Breast epithelium (tissue), 4 donors: ENCODE results near the gene CTR9. TPM values are rescaled to one million over a fixed set of nuclear protein-coding genes. Genes with fewer than 3 reads are reported as not detected.
A peak's percentile ranks its signal among the peaks of the same experiment; 100 is the strongest.

Source experiments
- DNase-seq, 2 donors: peaks; one replicate each; pipeline ENCODE4 v3.0.0-alpha.2; 2019; ENCODE audit warnings: low spot score in 2 of 2
- H3K27ac ChIP-seq, 2 donors: fragments of 200-600 bp; sonication (generic) in 1 of 2; one replicate each; pipeline ENCODE4 v1.5.1; 2016 to 2019; ENCODE audit warnings: mild to moderate bottlenecking in 1 of 2
- H3K27me3 ChIP-seq, 2 donors: fragments of 200-600 bp; sonication (generic) in 1 of 2; one replicate each; pipeline versions ENCODE4 v1.5.1 to v1.6.0; 2017 to 2019; ENCODE audit warnings: control low read depth in 1 of 2, mild to moderate bottlenecking in 1 of 2
- H3K36me3 ChIP-seq: fragments of 200-600 bp; one replicate; pipeline ENCODE4 v1.5.1; 2019
- H3K4me1 ChIP-seq, 2 donors: fragments of 200-600 bp; sonication (generic); one replicate each; pipeline ENCODE4 v1.5.1; 2016 to 2019; ENCODE audit warnings: control low read depth in 1 of 2
- H3K4me3 ChIP-seq, 3 donors: fragments of 200-600 bp; sonication (generic); 1 replicate in 2 of 3; 2 replicates in 1 of 3; pipeline ENCODE4 v1.5.1; 2016 to 2019; ENCODE audit warnings: mild to moderate bottlenecking in 3 of 3, moderate library complexity in 2 of 3
- H3K9me3 ChIP-seq, 2 donors: fragments of 200-600 bp; sonication (generic) in 1 of 2; one replicate each; pipeline ENCODE4 v1.5.1; 2016 to 2019; ENCODE audit warnings: control low read depth in 1 of 2
- CTCF ChIP-seq, 3 donors: fragments of 450-650 bp; IDR thresholded peaks; one replicate each; pipeline ENCODE4 v1.5.1; 2016 to 2017; ENCODE audit warnings: antibody characterized with exemption in 3 of 3, mild to moderate bottlenecking in 3 of 3, moderate library complexity in 3 of 3
- POLR2A ChIP-seq: fragments of 450-650 bp; IDR thresholded peaks from one replicate; pipeline ENCODE4 v1.6.1; 2016; ENCODE audit warnings: antibody characterized with exemption, mild to moderate bottlenecking, moderate library complexity
- POLR2AphosphoS5 ChIP-seq, 3 donors: sonication (generic); formaldehyde crosslinking; IDR thresholded peaks; one replicate each; pipeline ENCODE4 v1.6.1; 2017; ENCODE audit warnings: antibody characterized with exemption in 3 of 3
- intact Hi-C: fragments of 100-400 bp; cut with DNase I; formaldehyde crosslinking; loops from one replicate; pipeline ENCODE4 v1.15.1; 2023; ENCODE audit warnings: low total_unique reads
- total RNA-seq, 3 donors: library from RNA; depleted of rRNA; stranded (reverse); fragments of >200 nt; gene quantifications; one replicate each; pipeline ENCODE4 v1.1.0, GENCODE V29; 2016

CTR9 gene
- total RNA-seq, 3 donors from 2014 or later, result 24.6 to 35.0 (median 28.5) TPM

GRCh38 chr11:10786451-10786850 is 35.4 kb downstream of the CTR9 start:
- intact Hi-C loops, result no loop called here
- no peak overlapping the region for H3K4me3 ChIP-seq
- no peaks in the 10 kb centered on the region for H3K27me3 ChIP-seq
- no peaks in the 10 kb centered on the region for H3K9me3 ChIP-seq
- no peaks in the 10 kb centered on the region for H3K36me3 ChIP-seq
- no peak for DNase-seq
- H3K27ac ChIP-seq, result no peak overlapping the region
- TF ChIP-seq POLR2A (no peak), CTCF (IDR thresholded peaks at IDR 0.05) (no peak), POLR2AphosphoS5 (IDR thresholded peaks at IDR 0.05) (no peak)
- no peaks in the 10 kb centered on the region for H3K4me1 ChIP-seq

GRCh38 chr11:10792385-10793068 is 41.5 kb downstream of the CTR9 start:
- TF ChIP-seq POLR2AphosphoS5 (IDR thresholded peaks at IDR 0.05), result no peak
- TF ChIP-seq CTCF (IDR thresholded peaks at IDR 0.05), result peak; percentile 59 to 88 (median 87)
- H3K4me3 ChIP-seq, result peak overlapping the region in 1 of 3 donors; percentile 33
- intact Hi-C loops, result no loop called here
- peaks cover 4% of the 10 kb centered on the region for H3K36me3 ChIP-seq
- H3K9me3 ChIP-seq, result no peaks in the 10 kb centered on the region
- peak; percentile 61 to 87 for DNase-seq
- H3K27ac ChIP-seq, result no peak overlapping the region
- no peaks in the 10 kb centered on the region for H3K4me1 ChIP-seq
- no peaks in the 10 kb centered on the region for H3K27me3 ChIP-seq

GRCh38 chr11:10793470-10794255 is 42.6 kb downstream of the CTR9 start:
- no peaks in the 10 kb centered on the region for H3K27me3 ChIP-seq
- H3K36me3 ChIP-seq, result peaks cover 5% of the 10 kb centered on the region
- DNase-seq, result no peak
- no peak overlapping the region for H3K27ac ChIP-seq
- H3K9me3 ChIP-seq, result no peaks in the 10 kb centered on the region
- intact Hi-C loops, result no loop called here
- no peak for TF ChIP-seq POLR2AphosphoS5 (IDR thresholded peaks at IDR 0.05)
- no peak for TF ChIP-seq CTCF (IDR thresholded peaks at IDR 0.05)
- no peak for TF ChIP-seq POLR2A
- H3K4me1 ChIP-seq, result no peaks in the 10 kb centered on the region
- H3K4me3 ChIP-seq, result no peak overlapping the region

- no peaks in the 10 kb centered on the region for H3K27me3 ChIP-seq
- no peaks in the 10 kb centered on the region for H3K9me3 ChIP-seq
- H3K36me3 ChIP-seq, result peaks cover 27% of the 10 kb centered on the region
- no peak for DNase-seq
- no peaks in the 10 kb centered on the region for H3K4me1 ChIP-seq
- H3K27ac ChIP-seq, result no peak overlapping the region
- H3K4me3 ChIP-seq, result no peak overlapping the region
- intact Hi-C loops, result no loop called here
- TF ChIP-seq CTCF (IDR thresholded peaks at IDR 0.05) (no peak), POLR2A (no peak), POLR2AphosphoS5 (IDR thresholded peaks at IDR 0.05) (no peak)
These were observed 45.1 kb downstream of the CTR9 start for GRCh38 chr11:10796191-10796590.

DNA sequence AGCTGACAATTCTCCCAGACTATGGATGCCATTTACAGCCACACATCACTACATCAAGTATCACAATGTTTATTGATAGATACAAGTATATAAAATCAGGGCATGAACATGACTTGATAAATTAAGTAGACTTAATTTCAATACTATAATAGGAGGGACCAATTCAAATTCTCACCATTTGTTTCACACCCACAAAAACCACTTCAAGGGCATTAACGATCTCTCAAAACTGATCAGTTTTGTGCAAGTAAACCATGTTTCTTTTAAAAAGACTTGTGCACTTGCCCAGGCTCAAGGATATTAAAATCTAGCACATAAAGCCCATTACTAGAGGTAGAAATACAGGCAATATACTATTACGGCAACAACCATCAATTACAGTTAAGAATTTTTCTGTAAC is 46.0 kb downstream of the CTR9 start:
- DNase-seq, result no peak
- peaks cover 32% of the 10 kb centered on the region for H3K36me3 ChIP-seq
- no peaks in the 10 kb centered on the region for H3K27me3 ChIP-seq
- no peaks in the 10 kb centered on the region for H3K4me1 ChIP-seq
- H3K4me3 ChIP-seq, result no peak overlapping the region
- no peak overlapping the region for H3K27ac ChIP-seq
- intact Hi-C loops, result no loop called here
- TF ChIP-seq POLR2AphosphoS5 (IDR thresholded peaks at IDR 0.05), result no peak
- no peak for TF ChIP-seq POLR2A
- no peak for TF ChIP-seq CTCF (IDR thresholded peaks at IDR 0.05)
- no peaks in the 10 kb centered on the region for H3K9me3 ChIP-seq
